Heart right ventricle (tissue), 16 donors: ENCODE results near the gene ENTREP1. TPM values are rescaled to one million over a fixed set of nuclear protein-coding genes. Genes with fewer than 3 reads are reported as not detected.

Experiments used
- ATAC-seq, 8 donors: fragments of 200-7000 bp; cut with Tn5 transposase; one replicate each; pipeline ENCODE4 v1.9.1; 2020; ENCODE audit warnings: mild to moderate bottlenecking in 8 of 8, moderate library complexity in 8 of 8, moderate number of reproducible peaks in 1 of 8
- DNase-seq, 2 donors: peaks; one replicate each; pipeline ENCODE4 v3.0.0-alpha.2; 2020
- H3K27ac ChIP-seq, 10 donors: fragments of 200-600 bp; sonication (generic) in 2 of 10; one replicate each; pipeline versions ENCODE4 v1.5.0 to v1.8.0; 2020 to 2022; ENCODE audit warnings: mild to moderate bottlenecking in 3 of 10
- H3K27me3 ChIP-seq, 7 donors: fragments of 200-600 bp; one replicate each; pipeline ENCODE4 v1.8.0; 2021 to 2022; ENCODE audit warnings: mild to moderate bottlenecking in 2 of 7
- H3K36me3 ChIP-seq, 9 donors: fragments of 200-600 bp; sonication (generic) in 1 of 9; one replicate each; pipeline versions ENCODE4 v1.5.0 to v1.8.0; 2020 to 2022; ENCODE audit warnings: mild to moderate bottlenecking in 2 of 9
- H3K4me1 ChIP-seq, 9 donors: fragments of 200-600 bp; sonication (generic) in 1 of 9; one replicate each; pipeline versions ENCODE4 v1.5.0 to v1.8.0; 2020 to 2022; ENCODE audit warnings: mild to moderate bottlenecking in 4 of 9
- H3K4me3 ChIP-seq, 10 donors: fragments of 200-600 bp; sonication (generic) in 2 of 10; one replicate each; pipeline versions ENCODE4 v1.5.0 to v1.8.0; 2020 to 2022; ENCODE audit warnings: mild to moderate bottlenecking in 7 of 10, moderate library complexity in 2 of 10
- H3K9me3 ChIP-seq, 11 donors: fragments of 200-600 bp in 10 of 11; sonication (generic) in 2 of 11; one replicate each; pipeline versions ENCODE4 v1.5.0 to v1.8.0; 2013 to 2022; ENCODE audit warnings: mild to moderate bottlenecking in 2 of 11, control low read depth in 1 of 11, moderate library complexity in 1 of 11
- CTCF ChIP-seq, 9 donors: fragments of 200-600 bp; sonication (generic) in 2 of 9; IDR thresholded peaks; one replicate each; pipeline versions ENCODE4 v1.5.0 to v1.8.0; 2021 to 2022; ENCODE audit warnings: antibody characterized with exemption in 9 of 9, mild to moderate bottlenecking in 5 of 9, moderate library complexity in 1 of 9
- WGBS, 2 donors: extraction: QIAGEN DNeasy Blood & Tissue Kit; methylation state at CpG; one replicate each; pipeline ENCODE4 v1.1.7; 2013; ENCODE audit warnings: inconsistent platforms in 1 of 2; 5-methylcytosine and 5-hydroxymethylcytosine counted together
- intact Hi-C, 10 donors: fragments of 100-400 bp; cut with DNase I; formaldehyde crosslinking; loops; one replicate each; pipeline versions ENCODE4 v1.11.1 to v1.14.2; 2022
- polyA plus RNA-seq, 2 donors: library from polyadenylated mRNA; stranded (reverse); fragments of 200-250 nt; gene quantifications; one replicate each; pipeline ENCODE4 v1.2.3, GENCODE V29; 2013
- total RNA-seq, 10 donors: library from RNA; stranded (reverse); fragmentation: NEBNext Ultra II Directional in 3 of 10; extraction: Animal tissue kit (Norgen Biotek cat#: 25700) in 3 of 10; gene quantifications; one replicate each; pipeline versions ENCODE4 v1.2.1 to v1.2.4, GENCODE V29; 2021 to 2023
- donor health status: Arrhythmogenic right ventricular cardiomyopathy.
- donor health status: ischemic (EF 13 %, LVEDD 7.1; RV severe dilation, severe dysfunction).
- donor health status: healthy with polysubstance abuse.
- donor health status: DM: no; HTN: yes; CAD: no.
- donor health status: DM: no; HTN: no; CAD: no.
- donor health status: ischemic (EF 25% LVEDD 6.9; RV normal size, moderate dysfunction).
- donor health status: ischemic (EF 25% LVEDD 5.7; RV mildly dilated, moderate dysfunction).
- donor health status: healthy.
- donor health status: DM: yes; HTN: yes; CAD: no.
- donor health status: Ischemic cardiomyopathy.
- donor health status: ischemic (EF 35%, LVEDD 5.7; RV mildly dilated, moderate dysfunction).
- donor health status: nonischemic (EF 11% LVEDD 7.7; RV severe dilation, severe dysfunction).
- donor health status: DM: yes; HTN: yes; CAD: no.
- donor health status: PGD.
- donor health status: ischemic (EF 29% LVEDD 5.4; RV normal size, mild dysfunction).
- donor health status: nonischemic (EF 23%, LVEDD 6.1; RV moderate dilation, normal function).

ENTREP1 gene
- total and polyA plus RNA-seq, 12 donors = 12.3 to 40.5 (median 26.6) TPM

GRCh38 chr9:69411931-69412740 is 87.1 kb downstream of the ENTREP1 start:
- peak overlapping the region in 2 of 10 donors; percentile 35 to 46 for H3K27ac ChIP-seq
- no peaks in the 10 kb centered on the region for H3K27me3 ChIP-seq
- no peaks in the 10 kb centered on the region for H3K9me3 ChIP-seq
- 66 to 76% methylated on average over 52 of the region's 52 CpGs for WGBS, 2 donors
- DNase-seq (no peak), ATAC-seq (peak in 5 of 8 donors; percentile 10 to 64 (median 31))
- H3K4me1 ChIP-seq = peaks cover 0 to 12% (median 0%) of the 10 kb centered on the region in 9 donors
- TF ChIP-seq CTCF (IDR thresholded peaks at IDR 0.05) = no peak
- peak overlapping the region in 4 of 10 donors; percentile 16 to 42 (median 32) for H3K4me3 ChIP-seq
- H3K36me3 ChIP-seq = no peaks in the 10 kb centered on the region
- intact Hi-C loops = no loop called here

GRCh38 chr9:69412741-69413150 is 87.7 kb downstream of the ENTREP1 start:
- peak overlapping the region in 7 of 10 donors; percentile 16 to 42 (median 28) for H3K4me3 ChIP-seq
- H3K9me3 ChIP-seq = no peaks in the 10 kb centered on the region
- ATAC-seq (peak; percentile 87 to 98 (median 94)), DNase-seq (peak; percentile 67 to 69)
- intact Hi-C loops = no loop called here
- H3K27me3 ChIP-seq = no peaks in the 10 kb centered on the region
- H3K27ac ChIP-seq = peak overlapping the region in 2 of 10 donors; percentile 35 to 46
- TF ChIP-seq CTCF (IDR thresholded peaks at IDR 0.05) = peak; percentile 30 to 72 (median 64)
- WGBS, 2 donors = 19 to 21% methylated on average over 20 of the region's 20 CpGs
- peaks cover 0 to 12% (median 0%) of the 10 kb centered on the region in 9 donors for H3K4me1 ChIP-seq
- no peaks in the 10 kb centered on the region for H3K36me3 ChIP-seq

GRCh38 chr9:69420611-69421270 is 95.7 kb downstream of the ENTREP1 start:
- intact Hi-C loops = loop anchor here (2.0 to 10.0 kb wide), 13 partner anchors 127 to 694 kb away; partner anchors contain the start of gene APBA1 (in 4 of the 10)
- WGBS, 2 donors = 90 to 92% methylated on average over 10 of the region's 10 CpGs
- ATAC-seq (no peak), DNase-seq (no peak)
- peaks cover 0 to 3% (median 0%) of the 10 kb centered on the region in 9 donors for H3K4me1 ChIP-seq
- H3K27ac ChIP-seq = no peak overlapping the region
- no peaks in the 10 kb centered on the region for H3K9me3 ChIP-seq
- no peak for TF ChIP-seq CTCF (IDR thresholded peaks at IDR 0.05)
- H3K27me3 ChIP-seq = peaks cover 0 to 7% (median 0%) of the 10 kb centered on the region in 7 donors
- H3K36me3 ChIP-seq = no peaks in the 10 kb centered on the region
- no peak overlapping the region for H3K4me3 ChIP-seq
